ENCODE measurements around the gene MPHOSPH9.
"Not testable (repeated sequence)": the region's sequence is repeated elsewhere in the genome, so short reads cannot be mapped to it uniquely, and the experiment has no call there.

MPHOSPH9 gene

GRCh38 chr12:123250471-123251383 lies 17.8 kb upstream of the MPHOSPH9 start:
- Histone ChIP-seq H2BK12ac (ENCODE audit: low read length in 2 of 2) (no peak overlapping the region), H3K4me1 (ENCODE audit: control insufficient read depth, insufficient read depth, low read depth, low read length) (peaks cover 10% of the 10 kb centered on the region), H3K4ac (ENCODE audit: low read depth in 1 of 2, low read length in 2 of 2) (no peak overlapping the region), H2BK120ac (ENCODE audit: low read depth, low read length) (no peak overlapping the region), H3K18ac (ENCODE audit: low read depth in 1 of 2, low read length in 2 of 2) (no peak overlapping the region), H3K9me3 (ENCODE audit: control insufficient read depth, low read length) (peaks cover 7% of the 10 kb centered on the region), H3K4me3 (ENCODE audit: insufficient read depth in 1 of 2, low read depth in 1 of 2, low read length in 2 of 2) (no peak overlapping the region), H3K79me1 (replicated peaks; ENCODE audit: low read length, poor library complexity, severe bottlenecking) (peaks cover 24% of the 10 kb centered on the region), H3K9ac (ENCODE audit: low read length) (no peak overlapping the region), H3K36me3 (ENCODE audit: control insufficient read depth in 1 of 2, insufficient read depth in 2 of 2, low read depth in 1 of 2, low read length in 2 of 2) (peaks cover 44 to 57% of the 10 kb centered on the region in 2 experiments), H3K14ac (ENCODE audit: low read length in 2 of 2) (no peak overlapping the region), H2AK5ac (ENCODE audit: low read length, severe bottlenecking) (peak overlapping the region; percentile 86), H3K27me3 (ENCODE audit: control insufficient read depth in 1 of 2, insufficient read depth in 1 of 2, low read length in 2 of 2) (no peaks in the 10 kb centered on the region), H2BK5ac (ENCODE audit: low read depth, low read length, poor library complexity, severe bottlenecking) (no peak overlapping the region), H2AFZ (ENCODE audit: low read depth, low read length) (no peak overlapping the region), H3K27ac (ENCODE audit: low read length, poor library complexity, severe bottlenecking) (peak overlapping the region; percentile 17), H4K8ac (ENCODE audit: low read length) (no peak overlapping the region), H2BK15ac (ENCODE audit: low read depth, poor library complexity, severe bottlenecking) (no peak overlapping the region), H4K91ac (ENCODE audit: low read length) (no peak overlapping the region), H3K4me2 (ENCODE audit: low read length, poor library complexity, severe bottlenecking) (no peak overlapping the region), H3K23ac (ENCODE audit: low read length in 2 of 2) (no peak overlapping the region)
- 92% methylated on average over 13 of the region's 13 CpGs for WGBS
- no peak for DNase-seq

- Histone ChIP-seq H3K79me1 (replicated peaks; ENCODE audit: low read length, poor library complexity, severe bottlenecking) (peaks cover 21% of the 10 kb centered on the region), H3K36me3 (ENCODE audit: control insufficient read depth in 1 of 2, insufficient read depth in 2 of 2, low read depth in 1 of 2, low read length in 2 of 2) (peaks cover 31 to 48% of the 10 kb centered on the region in 2 experiments)
- H3K4me2 ChIP-seq (ENCODE audit: low read length, poor library complexity, severe bottlenecking); H3K4me1 ChIP-seq (ENCODE audit: control insufficient read depth, insufficient read depth, low read depth, low read length); DNase-seq; H3K9me3 ChIP-seq (ENCODE audit: control insufficient read depth, low read length); H3K14ac ChIP-seq (ENCODE audit: low read length in 2 of 2); H2BK5ac ChIP-seq (ENCODE audit: low read depth, low read length, poor library complexity, severe bottlenecking); H2BK15ac ChIP-seq (ENCODE audit: low read depth, poor library complexity, severe bottlenecking); H2AFZ ChIP-seq (ENCODE audit: low read depth, low read length); H3K27me3 ChIP-seq (ENCODE audit: control insufficient read depth in 1 of 2, insufficient read depth in 1 of 2, low read length in 2 of 2); H2BK12ac ChIP-seq (ENCODE audit: low read length in 2 of 2); H3K18ac ChIP-seq (ENCODE audit: low read depth in 1 of 2, low read length in 2 of 2); H3K27ac ChIP-seq (ENCODE audit: low read length, poor library complexity, severe bottlenecking); H3K9ac ChIP-seq (ENCODE audit: low read length); H3K4ac ChIP-seq (ENCODE audit: low read depth in 1 of 2, low read length in 2 of 2); H2AK5ac ChIP-seq (ENCODE audit: low read length, severe bottlenecking); H2BK120ac ChIP-seq (ENCODE audit: low read depth, low read length); H4K91ac ChIP-seq (ENCODE audit: low read length); H4K8ac ChIP-seq (ENCODE audit: low read length); H3K23ac ChIP-seq (ENCODE audit: low read length in 2 of 2); H3K4me3 ChIP-seq (ENCODE audit: insufficient read depth in 1 of 2, low read depth in 1 of 2, low read length in 2 of 2): not testable (repeated sequence)
- over 99% methylated on average over 21 of the region's 26 CpGs for WGBS
Measured at GRCh38 chr12:123248996-123249741, 16.2 kb upstream of the MPHOSPH9 start.

DNA sequence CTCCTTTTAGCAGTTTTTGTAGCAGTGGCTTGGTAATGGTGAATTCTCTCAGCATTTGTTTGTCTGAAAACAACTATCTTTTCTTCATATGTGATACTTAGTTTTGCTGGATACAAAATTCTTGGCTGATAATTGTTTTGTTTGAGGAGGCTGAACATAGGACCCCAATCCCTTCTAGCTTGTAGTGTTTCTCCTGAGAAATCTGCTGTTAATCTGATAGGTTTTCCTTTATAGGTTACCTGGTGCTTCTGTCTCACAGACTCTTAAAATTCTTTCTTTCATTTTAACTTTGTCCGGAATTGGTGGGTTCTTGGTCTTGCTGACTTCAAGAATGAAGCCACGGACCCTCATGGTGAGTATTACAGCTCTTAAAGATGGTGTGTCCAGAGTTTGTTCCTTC lies 15.2 kb upstream of the MPHOSPH9 start:
- H2BK15ac ChIP-seq (ENCODE audit: low read depth, poor library complexity, severe bottlenecking); H4K8ac ChIP-seq (ENCODE audit: low read length); H3K4me1 ChIP-seq (ENCODE audit: control insufficient read depth, insufficient read depth, low read depth, low read length); H3K14ac ChIP-seq (ENCODE audit: low read length in 2 of 2); H3K9ac ChIP-seq (ENCODE audit: low read length); DNase-seq; H3K27me3 ChIP-seq (ENCODE audit: control insufficient read depth in 1 of 2, insufficient read depth in 1 of 2, low read length in 2 of 2); H3K4ac ChIP-seq (ENCODE audit: low read depth in 1 of 2, low read length in 2 of 2); H2BK5ac ChIP-seq (ENCODE audit: low read depth, low read length, poor library complexity, severe bottlenecking); H3K4me3 ChIP-seq (ENCODE audit: insufficient read depth in 1 of 2, low read depth in 1 of 2, low read length in 2 of 2); H2BK12ac ChIP-seq (ENCODE audit: low read length in 2 of 2); H3K4me2 ChIP-seq (ENCODE audit: low read length, poor library complexity, severe bottlenecking); H3K18ac ChIP-seq (ENCODE audit: low read depth in 1 of 2, low read length in 2 of 2); H2AFZ ChIP-seq (ENCODE audit: low read depth, low read length); H3K27ac ChIP-seq (ENCODE audit: low read length, poor library complexity, severe bottlenecking); H4K91ac ChIP-seq (ENCODE audit: low read length); H2BK120ac ChIP-seq (ENCODE audit: low read depth, low read length); H3K23ac ChIP-seq (ENCODE audit: low read length in 2 of 2); H2AK5ac ChIP-seq (ENCODE audit: low read length, severe bottlenecking); H3K9me3 ChIP-seq (ENCODE audit: control insufficient read depth, low read length): not testable (repeated sequence)
- Histone ChIP-seq H3K36me3 (ENCODE audit: control insufficient read depth in 1 of 2, insufficient read depth in 2 of 2, low read depth in 1 of 2, low read length in 2 of 2) (peaks cover 26 to 41% of the 10 kb centered on the region in 2 experiments), H3K79me1 (replicated peaks; ENCODE audit: low read length, poor library complexity, severe bottlenecking) (peaks cover 21% of the 10 kb centered on the region)
- WGBS: 97% methylated on average over 2 of the region's 2 CpGs

GRCh38 chr12:123245678-123246077 lies 12.7 kb upstream of the MPHOSPH9 start:
- Histone ChIP-seq H3K4ac (ENCODE audit: low read depth in 1 of 2, low read length in 2 of 2) (no peak overlapping the region), H2AFZ (ENCODE audit: low read depth, low read length) (no peak overlapping the region), H3K9ac (ENCODE audit: low read length) (no peak overlapping the region), H3K4me1 (ENCODE audit: control insufficient read depth, insufficient read depth, low read depth, low read length) (peaks cover 7% of the 10 kb centered on the region), H3K18ac (ENCODE audit: low read depth in 1 of 2, low read length in 2 of 2) (no peak overlapping the region), H2AK5ac (ENCODE audit: low read length, severe bottlenecking) (no peak overlapping the region), H2BK15ac (ENCODE audit: low read depth, poor library complexity, severe bottlenecking) (no peak overlapping the region), H2BK120ac (ENCODE audit: low read depth, low read length) (no peak overlapping the region), H3K36me3 (ENCODE audit: control insufficient read depth in 1 of 2, insufficient read depth in 2 of 2, low read depth in 1 of 2, low read length in 2 of 2) (peaks cover 22 to 37% of the 10 kb centered on the region in 2 experiments), H3K4me3 (ENCODE audit: insufficient read depth in 1 of 2, low read depth in 1 of 2, low read length in 2 of 2) (no peak overlapping the region), H3K14ac (ENCODE audit: low read length in 2 of 2) (no peak overlapping the region), H2BK12ac (ENCODE audit: low read length in 2 of 2) (no peak overlapping the region), H4K8ac (ENCODE audit: low read length) (no peak overlapping the region), H3K27ac (ENCODE audit: low read length, poor library complexity, severe bottlenecking) (no peak overlapping the region), H3K4me2 (ENCODE audit: low read length, poor library complexity, severe bottlenecking) (no peak overlapping the region), H3K79me1 (replicated peaks; ENCODE audit: low read length, poor library complexity, severe bottlenecking) (peaks cover 21% of the 10 kb centered on the region), H2BK5ac (ENCODE audit: low read depth, low read length, poor library complexity, severe bottlenecking) (no peak overlapping the region), H3K23ac (ENCODE audit: low read length in 2 of 2) (no peak overlapping the region), H3K9me3 (ENCODE audit: control insufficient read depth, low read length) (peaks cover 7% of the 10 kb centered on the region), H4K91ac (ENCODE audit: low read length) (no peak overlapping the region), H3K27me3 (ENCODE audit: control insufficient read depth in 1 of 2, insufficient read depth in 1 of 2, low read length in 2 of 2) (no peaks in the 10 kb centered on the region)
- no peak for DNase-seq
- WGBS: 98% methylated on average over 3 of the region's 3 CpGs
